IMR-90 (cell line): ENCODE measurements around the gene PALLD. TPM values are rescaled to one million over a fixed set of nuclear protein-coding genes. Genes with fewer than 3 reads are reported as not detected.

Source experiments
- ATAC-seq: fragments of 200-7000 bp; cut with Tn5 transposase; 2 replicates; pipeline ENCODE4 v1.9.1; 2020; ENCODE audit warnings: low read depth, mild to moderate bottlenecking, moderate library complexity
- BruUV-seq: library from RNA; stranded (reverse); fragments of 400-500 nt; replicated peaks from 2 replicates; lab custom pipeline; 2021; lab: Mats Ljungman, UMichigan
- CTCF ChIA-PET: fragments of 300-600 bp; formaldehyde crosslinking; extraction: SDS; loops from one replicate; lab custom pipeline; 2021; ENCODE audit warnings: antibody characterized with exemption; lab: Yijun Ruan, JAX
- POLR2A ChIA-PET: fragments of 300-600 bp; sonication (Branson Sonifier 250); formaldehyde crosslinking; loops from one replicate; lab custom pipeline; 2022; ENCODE audit warnings: antibody characterized with exemption; ENCODE audit not compliant: unreplicated experiment; lab: Charles Lee
- DNase-seq: peaks from one replicate; pipeline ENCODE4 v3.0.0; 2013
- H2AFZ ChIP-seq: replicated peaks from 2 replicates; pipeline ENCODE3; 2013; ENCODE audit warnings: low read length, mild to moderate bottlenecking; ENCODE audit not compliant: poor library complexity
- H2AK5ac ChIP-seq: 2 replicates; pipeline ENCODE4 v1.6.1; 2013; ENCODE audit warnings: low read depth, low read length, inconsistent platforms
- H2AK9ac ChIP-seq: replicated peaks from 2 replicates; pipeline ENCODE3; 2013; ENCODE audit warnings: mild to moderate bottlenecking, low read depth, low read length, moderate library complexity; ENCODE audit not compliant: poor library complexity
- H2BK120ac ChIP-seq: 2 replicates; pipeline ENCODE4 v1.6.1; 2013; ENCODE audit warnings: low read depth, low read length, inconsistent platforms
- H2BK15ac ChIP-seq: 3 replicates; pipeline ENCODE4 v1.6.1; 2013; ENCODE audit warnings: low read depth, low read length, inconsistent platforms
- H2BK20ac ChIP-seq: 2 replicates; pipeline ENCODE4 v1.6.1; 2013; ENCODE audit warnings: low read depth, mild to moderate bottlenecking, inconsistent platforms, low read length, moderate library complexity
- H2BK5ac ChIP-seq: 2 replicates; pipeline ENCODE4 v1.6.1; 2013; ENCODE audit warnings: mild to moderate bottlenecking, low read depth, low read length, inconsistent platforms; ENCODE audit not compliant: poor library complexity, severe bottlenecking
- H3K14ac ChIP-seq: replicated peaks from 2 replicates; pipeline ENCODE4 v1.6.1; 2013; ENCODE audit warnings: low read depth, low read length, inconsistent platforms
- H3K18ac ChIP-seq: 2 replicates; pipeline ENCODE4 v1.6.1; 2013; ENCODE audit warnings: low read depth, low read length, control low read depth
- H3K23ac ChIP-seq: 2 replicates; pipeline ENCODE4 v1.6.1; 2013; ENCODE audit warnings: low read depth, low read length, inconsistent platforms
- H3K27ac ChIP-seq: 2 replicates; pipeline ENCODE4 v1.5.1; 2013; ENCODE audit warnings: mild to moderate bottlenecking, control low read depth, low read length; ENCODE audit not compliant: insufficient read depth
- H3K27me3 ChIP-seq: 2 replicates; pipeline ENCODE4 v1.6.1; 2013; ENCODE audit warnings: low read length; ENCODE audit not compliant: control insufficient read depth, insufficient read depth
- H3K36me3 ChIP-seq: 2 replicates; pipeline ENCODE4 v1.6.1; 2013; ENCODE audit warnings: low read length, mixed read lengths; ENCODE audit not compliant: control insufficient read depth, insufficient read depth
- H3K4ac ChIP-seq: 2 replicates; pipeline ENCODE4 v1.6.1; 2013; ENCODE audit warnings: low read depth, low read length, inconsistent platforms
- H3K4me1 ChIP-seq: 2 replicates; pipeline ENCODE4 v1.6.1; 2013; ENCODE audit warnings: low read length, mixed read lengths; ENCODE audit not compliant: control insufficient read depth, insufficient read depth
- H3K4me2 ChIP-seq: 2 replicates; pipeline ENCODE4 v1.6.1; 2013; ENCODE audit warnings: low read depth, mild to moderate bottlenecking, control low read depth, low read length, moderate library complexity
- H3K4me3 ChIP-seq: 2 replicates; pipeline ENCODE4 v1.5.1; 2013; ENCODE audit warnings: low read depth, mild to moderate bottlenecking, control low read depth, low read length, moderate library complexity; ENCODE audit not compliant: insufficient read depth
- H3K56ac ChIP-seq: 2 replicates; pipeline ENCODE4 v1.6.1; 2013; ENCODE audit warnings: low read length, inconsistent platforms; ENCODE audit not compliant: insufficient read depth; ENCODE audit errors: extremely low read depth
- H3K79me1 ChIP-seq, 2 experiments: 2 replicates each; pipeline ENCODE4 v1.6.1; 2013; ENCODE audit warnings: low read length in 2 of 2, inconsistent platforms in 1 of 2, low read depth in 1 of 2
- H3K9ac ChIP-seq: 2 replicates; pipeline ENCODE4 v1.6.1; 2013; ENCODE audit warnings: low read depth, low read length, control low read depth
- H3K9me1 ChIP-seq: 2 replicates; pipeline ENCODE4 v1.6.1; 2013; ENCODE audit warnings: low read length, inconsistent platforms; ENCODE audit not compliant: insufficient read depth
- H3K9me3 ChIP-seq: 2 replicates; pipeline ENCODE4 v1.6.1; 2013; ENCODE audit warnings: low read length; ENCODE audit not compliant: control insufficient read depth, insufficient read depth
- H4K20me1 ChIP-seq: 2 replicates; pipeline ENCODE4 v1.6.1; 2013; ENCODE audit warnings: low read length, inconsistent platforms; ENCODE audit not compliant: insufficient read depth
- H4K5ac ChIP-seq: 2 replicates; pipeline ENCODE4 v1.6.1; 2013; ENCODE audit warnings: mild to moderate bottlenecking, low read depth, low read length, control low read depth
- H4K8ac ChIP-seq, 2 experiments: 2 replicates each; pipeline ENCODE4 v1.6.1; 2013; ENCODE audit warnings: low read depth in 2 of 2, low read length in 2 of 2, control low read depth in 1 of 2, inconsistent platforms in 1 of 2
- H4K91ac ChIP-seq: 2 replicates; pipeline ENCODE4 v1.6.1; 2013; ENCODE audit warnings: low read depth, low read length, inconsistent platforms; ENCODE audit not compliant: insufficient read depth
- BHLHE40 ChIP-seq: fragments of 150-350 bp; IDR thresholded peaks from 2 replicates; pipeline ENCODE4 v1.6.1; 2016; ENCODE audit warnings: mild to moderate bottlenecking, low read depth, low read length
- CEBPB ChIP-seq: IDR thresholded peaks from 2 replicates; pipeline ENCODE4 v1.6.1; 2012; ENCODE audit warnings: low read depth, low read length, improper control_type of control experiment
- CHD1 ChIP-seq: IDR thresholded peaks from 2 replicates; pipeline ENCODE4 v1.6.1; 2012; ENCODE audit warnings: low read depth, low read length, improper control_type of control experiment
- FOS ChIP-seq: fragments of 150-350 bp; IDR thresholded peaks from 2 replicates; pipeline ENCODE4 v1.6.1; 2016; ENCODE audit warnings: low read depth, low read length
- MAFK ChIP-seq: IDR thresholded peaks from 2 replicates; pipeline ENCODE4 v1.6.1; 2012; ENCODE audit warnings: low read depth, low read length, improper control_type of control experiment
- MAZ ChIP-seq: IDR thresholded peaks from 2 replicates; pipeline ENCODE4 v1.6.1; 2012; ENCODE audit warnings: low read depth, mild to moderate bottlenecking, low read length, improper control_type of control experiment, moderate library complexity, borderline replicate concordance
- MXI1 ChIP-seq: IDR thresholded peaks from 2 replicates; pipeline ENCODE4 v1.6.1; 2012; ENCODE audit warnings: low read depth, mild to moderate bottlenecking, low read length, moderate library complexity, borderline replicate concordance
- NFE2L2 ChIP-seq: fragments of 150-350 bp; IDR thresholded peaks from 2 replicates; pipeline ENCODE4 v1.6.1; 2016; ENCODE audit warnings: low read depth, mild to moderate bottlenecking, low read length
- POLR2A ChIP-seq: IDR thresholded peaks from 2 replicates; pipeline ENCODE4 v1.6.1; 2012; ENCODE audit warnings: mild to moderate bottlenecking, low read depth, low read length
- RAD21 ChIP-seq: IDR thresholded peaks from 2 replicates; pipeline ENCODE4 v1.6.1; 2012; ENCODE audit warnings: low read length, improper control_type of control experiment
- RCOR1 ChIP-seq: IDR thresholded peaks from 2 replicates; pipeline ENCODE4 v1.6.1; 2012; ENCODE audit warnings: mild to moderate bottlenecking, low read length, improper control_type of control experiment; ENCODE audit not compliant: insufficient replicate concordance
- RFX5 ChIP-seq: IDR thresholded peaks from 2 replicates; pipeline ENCODE4 v1.8.0; 2012; ENCODE audit warnings: low read depth, mild to moderate bottlenecking, low read length, moderate library complexity
- SMC3 ChIP-seq: fragments of 150-350 bp; IDR thresholded peaks from 2 replicates; pipeline ENCODE4 v1.6.1; 2016; ENCODE audit warnings: low read depth, mild to moderate bottlenecking, antibody characterized with exemption, low read length, moderate library complexity
- WGBS, 2 experiments: methylation state at CpG; one replicate each; pipeline versions ENCODE4 v1.1.5 to v1.1.7; 2013; ENCODE audit warnings: missing lambda C conversion rate in 2 of 2; ENCODE audit not compliant: insufficient read length in 1 of 2; ENCODE audit errors: extremely low coverage in 2 of 2; 5-methylcytosine and 5-hydroxymethylcytosine counted together
- dilution Hi-C: fragments of 300-500 bp; cut with HindIII; formaldehyde crosslinking; loops from one replicate; pipeline ENCODE4 v1.14.3; 2018; ENCODE audit warnings: low sequenced_read_pairs; ENCODE audit not compliant: unreplicated experiment
- in situ Hi-C: fragments of 300-500 bp; cut with MboI; formaldehyde crosslinking; loops from 3 replicates; pipeline ENCODE4 v1.14.3; 2019; ENCODE audit warnings: low sequenced_read_pairs, inconsistent platforms, mixed read lengths
- intact Hi-C: fragments of 100-400 bp; cut with micrococcal nuclease; formaldehyde crosslinking; loops from 2 replicates; pipeline ENCODE4 v1.10.0; 2022
- polyA plus RNA-seq, 3 experiments: library from polyadenylated mRNA; depleted of rRNA; stranded (reverse); fragments of >200 nt; gene quantifications; 2 replicates each; pipeline ENCODE4 v1.2.3, GENCODE V29; 2012; ENCODE audit warnings: low replicate concordance in 1 of 3
- total RNA-seq: library from RNA; depleted of rRNA; stranded (reverse); fragments of >200 nt; gene quantifications from 2 replicates; pipeline ENCODE4 v1.2.3, GENCODE V29; 2012
- TF ChIP-seq, protein P1 (sequence below): fragments of 150-350 bp; IDR thresholded peaks from 2 replicates; pipeline ENCODE4 v1.6.1; 2016; ENCODE audit warnings: low read depth, mild to moderate bottlenecking, low read length, moderate library complexity, borderline replicate concordance
- TF ChIP-seq, protein P2 (sequence below): fragments of 150-350 bp; IDR thresholded peaks from 2 replicates; pipeline ENCODE4 v1.6.1; 2017; ENCODE audit warnings: mild to moderate bottlenecking, antibody characterized with exemption, low read length, low read depth
- TF ChIP-seq, protein P3 (sequence below): conservative IDR thresholded peaks from 2 replicates; pipeline ENCODE4 v1.5.1; 2012; ENCODE audit warnings: mild to moderate bottlenecking, low read depth, low read length, improper control_type of control experiment

The PALLD gene
- total and polyA plus RNA-seq, 2 of the 4 experiments (the other 2 are of a cell fraction) = 91.0 to 91.9 TPM

DNA sequence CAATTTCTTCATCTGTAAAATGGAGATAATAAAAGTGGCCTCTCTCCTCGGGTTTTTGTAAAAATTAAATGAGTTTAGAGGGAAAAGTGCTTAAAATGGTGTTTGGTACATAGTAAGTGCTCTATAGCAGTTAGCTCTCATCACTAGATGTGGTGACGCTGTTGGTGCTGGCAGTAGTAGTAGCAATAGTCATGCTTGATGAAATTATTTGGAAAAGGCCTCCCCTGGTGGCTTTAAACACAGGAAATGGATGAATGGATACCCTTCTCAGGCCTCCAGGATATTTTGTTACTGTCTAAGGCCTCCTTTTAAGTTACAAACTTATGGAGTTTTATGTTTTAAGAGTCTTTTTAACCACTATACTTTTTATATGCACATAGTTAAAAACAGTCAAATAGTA lies 370.3 kb downstream of the PALLD start:
- H2BK20ac ChIP-seq = peak overlapping the region; percentile 68; the same call in 1 of the 2 replicates
- no peaks in the 10 kb centered on the region for H3K9me3 ChIP-seq
- H3K79me1 ChIP-seq = peaks cover 43 to 73% of the 10 kb centered on the region in 2 experiments
- peak overlapping the region; percentile 11; the same call in 1 of the 2 replicates for H3K4ac ChIP-seq
- no peak overlapping the region for H3K56ac ChIP-seq
- CTCF ChIA-PET = no interaction called here
- WGBS, 2 experiments = no CpG with 5 or more reads among the region's 2 CpGs
- H3K14ac ChIP-seq = 0 out of 2 replicates have a peak overlapping the region, but pooled peaks have one; percentile 5
- peak overlapping the region in 1 of 2 experiments; percentile 73; a peak in 2 of 4 replicates for H4K8ac ChIP-seq
- dilution Hi-C loops (no loop called here), intact Hi-C loops (no loop called here), in situ Hi-C loops (no loop called here)
- peak overlapping the region; percentile 97 for H2BK5ac ChIP-seq
- peaks cover 22% of the 10 kb centered on the region for H4K20me1 ChIP-seq
- H2AK5ac ChIP-seq = no peak overlapping the region
- H4K91ac ChIP-seq = peak overlapping the region; percentile 14; the same call in 1 of the 2 replicates
- H3K9me1 ChIP-seq = peaks cover 24% of the 10 kb centered on the region
- H3K27ac ChIP-seq = no peak overlapping the region; the same call in 1 of the 2 replicates
- H3K4me1 ChIP-seq = peaks cover 35% of the 10 kb centered on the region
- no peak for ATAC-seq
- H3K4me3 ChIP-seq = no peak overlapping the region
- H2BK15ac ChIP-seq = no peak overlapping the region; the same call in 2 of the 3 replicates
- no TSS peak for BruUV-seq
- H3K23ac ChIP-seq = no peak overlapping the region
- no peak overlapping the region for H4K5ac ChIP-seq
- H3K18ac ChIP-seq = peak overlapping the region; percentile 62; the same call in 1 of the 2 replicates
- no peak overlapping the region for H2AFZ ChIP-seq
- POLR2A ChIA-PET = no interaction called here
- peaks cover 17% of the 10 kb centered on the region for H3K36me3 ChIP-seq
- TF ChIP-seq CEBPB (no peak), SMC3 (no peak), RAD21 (no peak), RFX5 (no peak), RCOR1 (no peak), FOS (no peak), POLR2A (no peak), NFE2L2 (no peak), BHLHE40 (no peak), MXI1 (no peak), MAFK (no peak), MAZ (no peak), CHD1 (no peak)
- TF ChIP-seq, protein P1, sequence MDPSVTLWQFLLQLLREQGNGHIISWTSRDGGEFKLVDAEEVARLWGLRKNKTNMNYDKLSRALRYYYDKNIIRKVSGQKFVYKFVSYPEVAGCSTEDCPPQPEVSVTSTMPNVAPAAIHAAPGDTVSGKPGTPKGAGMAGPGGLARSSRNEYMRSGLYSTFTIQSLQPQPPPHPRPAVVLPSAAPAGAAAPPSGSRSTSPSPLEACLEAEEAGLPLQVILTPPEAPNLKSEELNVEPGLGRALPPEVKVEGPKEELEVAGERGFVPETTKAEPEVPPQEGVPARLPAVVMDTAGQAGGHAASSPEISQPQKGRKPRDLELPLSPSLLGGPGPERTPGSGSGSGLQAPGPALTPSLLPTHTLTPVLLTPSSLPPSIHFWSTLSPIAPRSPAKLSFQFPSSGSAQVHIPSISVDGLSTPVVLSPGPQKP = no peak
- TF ChIP-seq, protein P2, sequence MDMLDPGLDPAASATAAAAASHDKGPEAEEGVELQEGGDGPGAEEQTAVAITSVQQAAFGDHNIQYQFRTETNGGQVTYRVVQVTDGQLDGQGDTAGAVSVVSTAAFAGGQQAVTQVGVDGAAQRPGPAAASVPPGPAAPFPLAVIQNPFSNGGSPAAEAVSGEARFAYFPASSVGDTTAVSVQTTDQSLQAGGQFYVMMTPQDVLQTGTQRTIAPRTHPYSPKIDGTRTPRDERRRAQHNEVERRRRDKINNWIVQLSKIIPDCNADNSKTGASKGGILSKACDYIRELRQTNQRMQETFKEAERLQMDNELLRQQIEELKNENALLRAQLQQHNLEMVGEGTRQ = no peak
- TF ChIP-seq, protein P3, sequence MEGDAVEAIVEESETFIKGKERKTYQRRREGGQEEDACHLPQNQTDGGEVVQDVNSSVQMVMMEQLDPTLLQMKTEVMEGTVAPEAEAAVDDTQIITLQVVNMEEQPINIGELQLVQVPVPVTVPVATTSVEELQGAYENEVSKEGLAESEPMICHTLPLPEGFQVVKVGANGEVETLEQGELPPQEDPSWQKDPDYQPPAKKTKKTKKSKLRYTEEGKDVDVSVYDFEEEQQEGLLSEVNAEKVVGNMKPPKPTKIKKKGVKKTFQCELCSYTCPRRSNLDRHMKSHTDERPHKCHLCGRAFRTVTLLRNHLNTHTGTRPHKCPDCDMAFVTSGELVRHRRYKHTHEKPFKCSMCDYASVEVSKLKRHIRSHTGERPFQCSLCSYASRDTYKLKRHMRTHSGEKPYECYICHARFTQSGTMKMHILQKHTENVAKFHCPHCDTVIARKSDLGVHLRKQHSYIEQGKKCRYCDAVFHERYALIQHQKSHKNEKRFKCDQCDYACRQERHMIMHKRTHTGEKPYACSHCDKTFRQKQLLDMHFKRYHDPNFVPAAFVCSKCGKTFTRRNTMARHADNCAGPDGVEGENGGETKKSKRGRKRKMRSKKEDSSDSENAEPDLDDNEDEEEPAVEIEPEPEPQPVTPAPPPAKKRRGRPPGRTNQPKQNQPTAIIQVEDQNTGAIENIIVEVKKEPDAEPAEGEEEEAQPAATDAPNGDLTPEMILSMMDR = no peak
- H3K9ac ChIP-seq = no peak overlapping the region
- H2BK120ac ChIP-seq = peak overlapping the region; percentile 77; the same call in 1 of the 2 replicates
- no peak for DNase-seq
- H2AK9ac ChIP-seq = no peak overlapping the region
- no peak overlapping the region for H3K4me2 ChIP-seq
- H3K27me3 ChIP-seq = no peaks in the 10 kb centered on the region
